ENCODE measurements around the gene FARP1.

DNA sequence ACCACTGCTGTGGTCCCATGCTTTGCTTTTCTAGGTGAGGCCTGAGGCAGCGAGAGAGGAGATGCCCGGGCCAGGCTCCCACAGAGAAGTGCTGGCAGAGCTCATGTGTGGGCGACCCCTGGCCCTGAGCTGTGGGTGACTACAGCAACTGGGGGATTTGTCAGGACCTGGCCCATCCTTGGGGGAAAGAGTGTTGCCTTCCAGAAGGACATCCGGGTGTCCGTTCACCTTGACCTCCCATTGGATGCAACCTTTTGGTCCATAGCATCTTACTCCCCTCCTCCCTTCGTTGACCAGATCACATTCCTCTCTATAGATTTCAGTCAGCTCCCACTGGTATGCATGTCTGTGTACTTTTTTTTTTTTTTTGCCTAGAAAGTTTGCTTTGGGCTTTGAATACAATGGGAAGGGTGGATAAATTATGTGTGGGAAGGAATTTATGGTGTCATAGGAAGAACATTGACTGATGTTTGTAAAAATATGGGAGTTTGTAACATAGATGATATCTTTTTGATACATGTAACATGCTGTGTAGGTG, 118.3 kb downstream of the FARP1 start:
- TF ChIP-seq, protein P1, sequence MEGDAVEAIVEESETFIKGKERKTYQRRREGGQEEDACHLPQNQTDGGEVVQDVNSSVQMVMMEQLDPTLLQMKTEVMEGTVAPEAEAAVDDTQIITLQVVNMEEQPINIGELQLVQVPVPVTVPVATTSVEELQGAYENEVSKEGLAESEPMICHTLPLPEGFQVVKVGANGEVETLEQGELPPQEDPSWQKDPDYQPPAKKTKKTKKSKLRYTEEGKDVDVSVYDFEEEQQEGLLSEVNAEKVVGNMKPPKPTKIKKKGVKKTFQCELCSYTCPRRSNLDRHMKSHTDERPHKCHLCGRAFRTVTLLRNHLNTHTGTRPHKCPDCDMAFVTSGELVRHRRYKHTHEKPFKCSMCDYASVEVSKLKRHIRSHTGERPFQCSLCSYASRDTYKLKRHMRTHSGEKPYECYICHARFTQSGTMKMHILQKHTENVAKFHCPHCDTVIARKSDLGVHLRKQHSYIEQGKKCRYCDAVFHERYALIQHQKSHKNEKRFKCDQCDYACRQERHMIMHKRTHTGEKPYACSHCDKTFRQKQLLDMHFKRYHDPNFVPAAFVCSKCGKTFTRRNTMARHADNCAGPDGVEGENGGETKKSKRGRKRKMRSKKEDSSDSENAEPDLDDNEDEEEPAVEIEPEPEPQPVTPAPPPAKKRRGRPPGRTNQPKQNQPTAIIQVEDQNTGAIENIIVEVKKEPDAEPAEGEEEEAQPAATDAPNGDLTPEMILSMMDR (IDR thresholded peaks at IDR 0.05): no peak
- TF ChIP-seq POLR2A (IDR thresholded peaks at IDR 0.05): no peak
